Loucy (cell line): ENCODE measurements around the gene RARRES2.

Experiments used
- H2AFZ ChIP-seq: fragments of 200-600 bp; sonication (generic); 2 replicates; pipeline ENCODE4 v1.6.0; 2016; ENCODE audit warnings: antibody characterized with exemption, mild to moderate bottlenecking, low read length, moderate library complexity
- H3F3A ChIP-seq: fragments of 200-600 bp; 2 replicates; pipeline ENCODE4 v1.6.0; 2016; ENCODE audit warnings: antibody characterized with exemption, low read depth, mild to moderate bottlenecking
- H3K27me3 ChIP-seq: fragments of 200-600 bp; sonication (generic); 2 replicates; pipeline ENCODE4 v1.6.1; 2014; ENCODE audit warnings: low read length, mild to moderate bottlenecking; ENCODE audit not compliant: insufficient read depth, poor library complexity, severe bottlenecking
- H3K36me3 ChIP-seq: fragments of 200-600 bp; sonication (generic); 2 replicates; pipeline ENCODE4 v1.6.1; 2016; ENCODE audit warnings: low read length; ENCODE audit not compliant: insufficient read depth
- H3K4me1 ChIP-seq: fragments of 200-600 bp; sonication (generic); 2 replicates; pipeline ENCODE4 v1.5.1; 2014; ENCODE audit warnings: low read length, mild to moderate bottlenecking; ENCODE audit not compliant: insufficient read depth, poor library complexity, severe bottlenecking
- H3K4me2 ChIP-seq: fragments of 200-600 bp; sonication (generic); 2 replicates; pipeline ENCODE4 v1.6.0; 2014; ENCODE audit warnings: antibody characterized with exemption, low read length, low read depth, mild to moderate bottlenecking; ENCODE audit not compliant: poor library complexity, severe bottlenecking
- H3K4me3 ChIP-seq: fragments of 200-600 bp; sonication (generic); 2 replicates; pipeline ENCODE4 v1.5.1; 2014; ENCODE audit warnings: low read length, mild to moderate bottlenecking, mixed read lengths; ENCODE audit not compliant: poor library complexity, severe bottlenecking
- H3K79me2 ChIP-seq: fragments of 200-600 bp; sonication (generic); 2 replicates; pipeline ENCODE4 v1.6.1; 2014; ENCODE audit warnings: low read length; ENCODE audit not compliant: insufficient read depth
- H3K9ac ChIP-seq: fragments of 200-600 bp; sonication (generic); 2 replicates; pipeline ENCODE4 v1.6.0; 2014; ENCODE audit warnings: mild to moderate bottlenecking, low read depth, low read length, moderate library complexity; ENCODE audit not compliant: poor library complexity, severe bottlenecking
- H3K9me2 ChIP-seq: fragments of 200-600 bp; sonication (generic); replicated peaks from 2 replicates; pipeline ENCODE4 v1.6.1; 2016; ENCODE audit warnings: low read depth, low read length, mixed read lengths
- H3K9me3 ChIP-seq: fragments of 200-600 bp; sonication (generic); 2 replicates; pipeline ENCODE4 v1.6.1; 2014; ENCODE audit warnings: mild to moderate bottlenecking, antibody characterized with exemption, low read length, low read depth; ENCODE audit not compliant: insufficient read depth
- H4K20me1 ChIP-seq: fragments of 200-600 bp; sonication (generic); 2 replicates; pipeline ENCODE4 v1.6.0; 2014; ENCODE audit warnings: antibody characterized with exemption, low read length, mild to moderate bottlenecking; ENCODE audit not compliant: insufficient read depth, poor library complexity, severe bottlenecking
- CTCF ChIP-seq: fragments of 200-600 bp; sonication (generic); conservative IDR thresholded peaks from 2 replicates; pipeline ENCODE4 v1.5.1; 2014; ENCODE audit warnings: mild to moderate bottlenecking, antibody characterized with exemption, low read length
- EZH2phosphoT487 ChIP-seq: fragments of 200-600 bp; IDR thresholded peaks from 2 replicates; pipeline ENCODE4 v1.6.1; 2018; ENCODE audit warnings: antibody characterized with exemption, mild to moderate bottlenecking, moderate library complexity, borderline replicate concordance

The RARRES2 gene

DNA sequence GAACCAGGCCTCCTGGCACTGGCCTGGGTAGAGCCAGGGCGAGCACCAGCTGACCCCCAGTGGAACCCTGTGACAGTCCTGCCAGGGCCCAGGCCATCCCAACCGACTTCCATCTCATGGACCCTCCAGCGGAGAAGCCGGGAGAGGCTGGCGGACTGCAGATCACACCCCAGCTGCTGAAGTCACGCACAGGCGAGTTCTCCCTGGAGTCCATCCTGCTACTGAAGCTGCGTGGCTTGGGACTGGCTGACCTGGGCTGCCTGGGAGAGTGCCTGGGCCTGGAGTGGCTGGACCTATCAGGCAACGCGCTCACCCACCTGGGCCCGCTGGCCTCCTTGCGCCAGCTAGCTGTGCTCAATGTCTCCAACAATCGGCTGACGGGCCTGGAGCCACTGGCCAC, 4.7 kb downstream of the RARRES2 start:
- Histone ChIP-seq H3K4me2 (no peak overlapping the region), H3K9ac (no peak overlapping the region), H3K9me2 (no peaks in the 10 kb centered on the region), H3K9me3 (no peaks in the 10 kb centered on the region), H3F3A (no peaks in the 10 kb centered on the region), H2AFZ (no peak overlapping the region), H4K20me1 (no peaks in the 10 kb centered on the region), H3K36me3 (peaks cover 19% of the 10 kb centered on the region; the same call in 1 of the 2 replicates), H3K27me3 (no peaks in the 10 kb centered on the region), H3K79me2 (no peaks in the 10 kb centered on the region), H3K4me3 (no peak overlapping the region), H3K4me1 (no peaks in the 10 kb centered on the region)
- no peak for TF ChIP-seq EZH2phosphoT487

- Histone ChIP-seq H3K9me3 (no peaks in the 10 kb centered on the region), H3K9me2 (no peaks in the 10 kb centered on the region), H3K4me3 (no peak overlapping the region), H3K36me3 (peaks cover 27% of the 10 kb centered on the region; the same call in 1 of the 2 replicates), H4K20me1 (no peaks in the 10 kb centered on the region), H3K27me3 (no peaks in the 10 kb centered on the region), H3K4me1 (no peaks in the 10 kb centered on the region), H3K4me2 (no peak overlapping the region), H3K79me2 (peaks cover 5% of the 10 kb centered on the region; the same call in 1 of the 2 replicates), H2AFZ (no peak overlapping the region), H3K9ac (no peak overlapping the region), H3F3A (no peaks in the 10 kb centered on the region)
- TF ChIP-seq EZH2phosphoT487 (no peak), CTCF (no peak)
Observed at GRCh38 chr7:150335774-150336112, 5.7 kb downstream of the RARRES2 start.

GRCh38 chr7:150335108-150335773, 6.2 kb downstream of the RARRES2 start:
- H3K4me1 ChIP-seq: no peaks in the 10 kb centered on the region
- no peaks in the 10 kb centered on the region for H3K27me3 ChIP-seq
- H3K9ac ChIP-seq: no peak overlapping the region
- no peak overlapping the region for H2AFZ ChIP-seq
- H3K9me3 ChIP-seq: no peaks in the 10 kb centered on the region
- no peaks in the 10 kb centered on the region for H3F3A ChIP-seq
- no peak overlapping the region for H3K4me3 ChIP-seq
- peaks cover 32% of the 10 kb centered on the region; the same call in 1 of the 2 replicates for H3K36me3 ChIP-seq
- TF ChIP-seq CTCF: no peak
- no peak for TF ChIP-seq EZH2phosphoT487
- H3K79me2 ChIP-seq: peaks cover 6% of the 10 kb centered on the region; the same call in 1 of the 2 replicates
- no peaks in the 10 kb centered on the region for H4K20me1 ChIP-seq
- no peak overlapping the region for H3K4me2 ChIP-seq
- no peaks in the 10 kb centered on the region for H3K9me2 ChIP-seq

DNA sequence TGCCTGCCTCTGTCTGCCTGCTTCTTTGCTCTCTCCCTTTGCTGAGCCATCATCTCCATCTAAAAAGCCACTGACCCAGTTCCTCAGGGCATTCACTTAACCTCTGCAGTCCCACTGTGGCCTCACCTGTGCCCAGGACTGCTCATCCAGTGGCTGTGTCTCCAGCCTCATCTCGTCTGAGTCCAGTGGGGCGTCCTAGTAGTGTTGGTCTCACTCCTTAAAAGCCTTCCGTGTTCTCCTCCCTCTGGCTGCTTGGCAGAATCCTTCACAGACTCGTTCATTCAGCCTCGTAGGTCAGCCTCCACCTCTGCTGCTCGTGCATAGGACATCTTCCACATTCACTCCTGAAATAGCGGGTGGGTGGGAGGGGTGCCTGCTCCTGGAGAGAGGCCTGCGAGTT, 7.3 kb downstream of the RARRES2 start:
- Histone ChIP-seq H3F3A (no peaks in the 10 kb centered on the region), H3K9me3 (no peaks in the 10 kb centered on the region), H3K79me2 (peaks cover 10% of the 10 kb centered on the region; the same call in 1 of the 2 replicates), H3K27me3 (no peaks in the 10 kb centered on the region), H3K9ac (no peak overlapping the region), H3K4me3 (no peak overlapping the region), H3K4me2 (no peak overlapping the region), H3K4me1 (no peaks in the 10 kb centered on the region), H3K9me2 (no peaks in the 10 kb centered on the region), H2AFZ (no peak overlapping the region), H4K20me1 (no peaks in the 10 kb centered on the region), H3K36me3 (peaks cover 43% of the 10 kb centered on the region; the same call in 1 of the 2 replicates)
- TF ChIP-seq EZH2phosphoT487: no peak
- TF ChIP-seq CTCF: no peak
